WTC11 (cell line): ENCODE data around the gene RAD21L1. TPM values are rescaled to one million over a fixed set of nuclear protein-coding genes. Genes with fewer than 3 reads are reported as not detected.

Experiments used
- ATAC-seq: fragments of 200-7000 bp; cut with Tn5 transposase; 2 replicates; pipeline ENCODE4 v1.10.0; 2021; ENCODE audit warnings: mild to moderate bottlenecking, moderate library complexity
- CTCF ChIA-PET: fragments of 300-600 bp; sonication (Branson Sonifier 250); formaldehyde crosslinking; loops from one replicate; lab custom pipeline; 2021; ENCODE audit warnings: antibody characterized with exemption; lab: Charles Lee
- POLR2A ChIA-PET: fragments of 350-600 bp; sonication (Branson Sonifier 250); formaldehyde crosslinking; loops from one replicate; lab custom pipeline; 2021; ENCODE audit warnings: antibody characterized with exemption; lab: Charles Lee
- DNase-seq: peaks from one replicate; pipeline ENCODE4 v3.0.0; 2021; ENCODE audit warnings: low spot score
- H3K27ac Mint-ChIP-seq: 2 replicates; pipeline ENCODE4 v1.8.0; 2021; ENCODE audit warnings: mixed read lengths
- H3K27me3 Mint-ChIP-seq: 2 replicates; pipeline ENCODE4 v1.8.0; 2021; ENCODE audit warnings: low read depth, mild to moderate bottlenecking, moderate library complexity, mixed read lengths
- H3K36me3 Mint-ChIP-seq: 2 replicates; pipeline ENCODE4 v1.8.0; 2021; ENCODE audit warnings: mixed read lengths
- H3K4me1 Mint-ChIP-seq: 2 replicates; pipeline ENCODE4 v1.8.0; 2022; ENCODE audit warnings: mixed read lengths
- H3K4me3 Mint-ChIP-seq: 2 replicates; pipeline ENCODE4 v1.8.0; 2021; ENCODE audit warnings: mild to moderate bottlenecking, moderate library complexity, mixed read lengths
- H3K9me3 Mint-ChIP-seq: 2 replicates; pipeline ENCODE4 v1.8.0; 2021; ENCODE audit warnings: mixed read lengths
- AR ChIP-seq: fragments of 250-450 bp; sonication (Bioruptor Pico); IDR thresholded peaks from 2 replicates; pipeline ENCODE4 v1.9.0; 2021; ENCODE audit warnings: mild to moderate bottlenecking
- ARID4B ChIP-seq: sonication (generic); formaldehyde crosslinking; IDR thresholded peaks from 2 replicates; pipeline ENCODE4 v1.8.0; 2023; ENCODE audit warnings: missing genetic modification reagents, mild to moderate bottlenecking, borderline replicate concordance
- CTCF ChIP-seq: fragments of 200-600 bp; IDR thresholded peaks from 2 replicates; pipeline ENCODE4 v1.8.0; 2022; ENCODE audit warnings: antibody characterized with exemption
- E2F1 ChIP-seq: sonication (generic); formaldehyde crosslinking; IDR thresholded peaks from 2 replicates; pipeline ENCODE4 v1.8.0; 2022; ENCODE audit warnings: mild to moderate bottlenecking, missing genetic modification reagents
- EMX1 ChIP-seq: fragments of 250-450 bp; sonication (Bioruptor Pico); IDR thresholded peaks from 2 replicates; pipeline ENCODE4 v1.8.0; 2021; ENCODE audit warnings: mild to moderate bottlenecking
- ETV6 ChIP-seq: sonication (generic); formaldehyde crosslinking; IDR thresholded peaks from 2 replicates; pipeline ENCODE4 v1.8.1; 2022; ENCODE audit warnings: mild to moderate bottlenecking, missing genetic modification reagents
- GABPB1 ChIP-seq: sonication (generic); formaldehyde crosslinking; IDR thresholded peaks from 2 replicates; pipeline ENCODE4 v1.8.1; 2023; ENCODE audit warnings: mild to moderate bottlenecking, missing genetic modification reagents
- IRF2 ChIP-seq: sonication (generic); formaldehyde crosslinking; IDR thresholded peaks from 2 replicates; pipeline ENCODE4 v1.8.0; 2022; ENCODE audit warnings: low read depth, missing genetic modification reagents, borderline replicate concordance
- JAZF1 ChIP-seq: fragments of 250-450 bp; sonication (Bioruptor Pico); IDR thresholded peaks from 2 replicates; pipeline ENCODE4 v1.9.0; 2021; ENCODE audit warnings: moderate library complexity, mild to moderate bottlenecking, inconsistent platforms
- MLX ChIP-seq: sonication (generic); formaldehyde crosslinking; IDR thresholded peaks from 2 replicates; pipeline ENCODE4 v1.8.1; 2023; ENCODE audit warnings: mild to moderate bottlenecking, missing genetic modification reagents, moderate library complexity
- NR1H2 ChIP-seq: sonication (generic); formaldehyde crosslinking; IDR thresholded peaks from 2 replicates; pipeline ENCODE4 v1.9.0; 2021; ENCODE audit warnings: mild to moderate bottlenecking, moderate library complexity, missing genetic modification reagents
- NR3C1 ChIP-seq: sonication (generic); formaldehyde crosslinking; conservative IDR thresholded peaks from 2 replicates; pipeline ENCODE4 v1.8.1; 2023; ENCODE audit warnings: low read depth, mild to moderate bottlenecking, missing genetic modification reagents
- SMAD3 ChIP-seq: sonication (generic); formaldehyde crosslinking; IDR thresholded peaks from 2 replicates; pipeline ENCODE4 v1.8.0; 2022; ENCODE audit warnings: missing genetic modification reagents, mild to moderate bottlenecking, borderline replicate concordance
- USF2 ChIP-seq: sonication (generic); formaldehyde crosslinking; IDR thresholded peaks from 2 replicates; pipeline ENCODE4 v1.8.1; 2023; ENCODE audit warnings: mild to moderate bottlenecking, missing genetic modification reagents, moderate library complexity
- ZNF219 ChIP-seq: sonication (generic); formaldehyde crosslinking; IDR thresholded peaks from 2 replicates; pipeline ENCODE4 v1.8.0; 2023; ENCODE audit warnings: missing genetic modification reagents, mild to moderate bottlenecking, borderline replicate concordance
- ZNF232 ChIP-seq: sonication (generic); formaldehyde crosslinking; IDR thresholded peaks from 2 replicates; pipeline ENCODE4 v1.8.0; 2022; ENCODE audit warnings: mild to moderate bottlenecking, missing genetic modification reagents
- ZNF317 ChIP-seq: sonication (generic); formaldehyde crosslinking; IDR thresholded peaks from 2 replicates; pipeline ENCODE4 v1.8.1; 2023; ENCODE audit warnings: low read depth, mild to moderate bottlenecking, moderate library complexity, missing genetic modification reagents, borderline replicate concordance
- ZNF671 ChIP-seq: fragments of 250-450 bp; sonication (Bioruptor Pico); IDR thresholded peaks from 2 replicates; pipeline ENCODE4 v1.8.0; 2021; ENCODE audit warnings: mild to moderate bottlenecking
- total RNA-seq: library from RNA; stranded (reverse); gene quantifications from 3 replicates; pipeline ENCODE4 v1.2.3, GENCODE V29; 2021

RAD21L1 gene
- total RNA-seq, 1 experiment from 2014 or later: 0.77 TPM

GRCh38 chr20:1212023-1212422 is 13.8 kb upstream of the RAD21L1 start (continued):
- TF ChIP-seq USF2 (CRISPR knock-in tag) (no peak), ZNF219 (no peak), JAZF1 (CRISPR knock-in tag) (no peak), EMX1 (CRISPR knock-in tag) (no peak), ZNF232 (CRISPR knock-in tag) (no peak)

GRCh38 chr20:1212607-1213396 is 13.0 kb upstream of the RAD21L1 start:
- Mint-ChIP-seq H3K9me3 (peaks cover 9% of the 10 kb centered on the region), H3K27ac (no peak overlapping the region), H3K4me3 (no peak overlapping the region), H3K4me1 (peaks cover 30% of the 10 kb centered on the region), H3K27me3 (peaks cover 32% of the 10 kb centered on the region), H3K36me3 (peaks cover 10% of the 10 kb centered on the region)
- ChIA-PET CTCF (interaction anchor here (0.6 to 3.1 kb wide), 32 partner anchors 10 to 526 kb away, joined by 3 to 11 read pairs (median 4); partner anchors contain the start of genes C20orf202, RAD21L1 and SNPH), POLR2A (no interaction called here)
- ATAC-seq (peak; percentile 96), DNase-seq (peak; percentile 80)
- TF ChIP-seq CTCF (peak; percentile 73), GABPB1 (peak; percentile 33; the same call in 1 of the 2 replicates), ZNF671 (CRISPR knock-in tag) (no peak), E2F1 (no peak)

- CTCF ChIA-PET: no interaction called here
- no peak for TF ChIP-seq AR
- TF ChIP-seq MLX (CRISPR knock-in tag): no peak
- no peak for TF ChIP-seq IRF2 (CRISPR knock-in tag)
- no peak for TF ChIP-seq ZNF317 (CRISPR knock-in tag)
- no peak for TF ChIP-seq NR1H2 (CRISPR knock-in tag)
- no peak for TF ChIP-seq ARID4B (CRISPR knock-in tag)
- no peak for TF ChIP-seq SMAD3 (CRISPR knock-in tag)
- no peak for TF ChIP-seq ZNF671 (CRISPR knock-in tag)
- no peak for TF ChIP-seq JAZF1 (CRISPR knock-in tag)
- no peak for TF ChIP-seq NR3C1 (CRISPR knock-in tag)
- no peak for TF ChIP-seq ETV6 (CRISPR knock-in tag)
These were observed 11.0 kb upstream of the RAD21L1 start for GRCh38 chr20:1214838-1215261.

More at GRCh38 chr20:1214838-1215261, 11.0 kb upstream of the RAD21L1 start:
- DNase-seq (no peak), ATAC-seq (no peak)
- Mint-ChIP-seq H3K4me3 (no peak overlapping the region), H3K9me3 (peaks cover 26% of the 10 kb centered on the region), H3K36me3 (peaks cover 14% of the 10 kb centered on the region), H3K4me1 (peaks cover 30% of the 10 kb centered on the region), H3K27ac (no peak overlapping the region), H3K27me3 (peaks cover 51% of the 10 kb centered on the region)
- POLR2A ChIA-PET: no interaction called here
